ENCODE data around the gene RANBP10. TPM values are rescaled to one million over a fixed set of nuclear protein-coding genes. Genes with fewer than 3 reads are reported as not detected.

RANBP10 gene
- total and polyA plus RNA-seq, 2 of the 8 experiments (the other 6 are each of a cell fraction or from before 2014, with no cell fraction given): 14.2 to 16.8 TPM

Small RNA genes within 50 kb of the gene (small RNA-seq; reads per million reads assigned to genes)
- gene AC040162.2 (ENCODE audit: insufficient read depth): not detected

Other genes with a start within 250 kb of the RANBP10 start
- 66.0 and 67.5 TPM in 2 replicates for gene CTCF, start 244.0 kb downstream of the RANBP10 start, total RNA-seq (2021; fragmentation: NEBNext Ultra II Directional; extraction: Animal tissue kit (Norgen Biotek cat#: 25700))
- gene CTCF, start 244.0 kb downstream of the RANBP10 start, polyA plus RNA-seq (2011; rRNA removed): 24.2 and 32.4 TPM in 2 replicates
- 34.5 and 36.7 TPM in 2 replicates for gene CARMIL2, start 161.4 kb downstream of the RANBP10 start, total RNA-seq (2021; fragmentation: NEBNext Ultra II Directional; extraction: Animal tissue kit (Norgen Biotek cat#: 25700))
- gene CARMIL2, start 161.4 kb downstream of the RANBP10 start, polyA plus RNA-seq (2011; rRNA removed): 15.7 and 29.8 TPM in 2 replicates
- 34.8 and 35.8 TPM in 2 replicates for gene ACD, start 146.3 kb downstream of the RANBP10 start, total RNA-seq (2021; fragmentation: NEBNext Ultra II Directional; extraction: Animal tissue kit (Norgen Biotek cat#: 25700))
- gene ACD, start 146.3 kb downstream of the RANBP10 start, polyA plus RNA-seq (2011; rRNA removed): 58.0 and 81.7 TPM in 2 replicates
- 14.4 and 15.1 TPM in 2 replicates for gene PARD6A, start 145.6 kb downstream of the RANBP10 start, total RNA-seq (2021; fragmentation: NEBNext Ultra II Directional; extraction: Animal tissue kit (Norgen Biotek cat#: 25700))
- 21.8 and 28.6 TPM in 2 replicates for gene PARD6A, start 145.6 kb downstream of the RANBP10 start, polyA plus RNA-seq (2011; rRNA removed)
- 9.6 and 12.9 TPM in 2 replicates for gene ENKD1, start 139.8 kb downstream of the RANBP10 start, total RNA-seq (2021; fragmentation: NEBNext Ultra II Directional; extraction: Animal tissue kit (Norgen Biotek cat#: 25700))
- gene ENKD1, start 139.8 kb downstream of the RANBP10 start, polyA plus RNA-seq (2011; rRNA removed): 16.0 and 16.1 TPM in 2 replicates
- gene C16orf86, start 139.7 kb downstream of the RANBP10 start, total RNA-seq (2021; fragmentation: NEBNext Ultra II Directional; extraction: Animal tissue kit (Norgen Biotek cat#: 25700)): 2.0 and 2.3 TPM in 2 replicates
- 1.4 and 2.4 TPM in 2 replicates for gene C16orf86, start 139.7 kb downstream of the RANBP10 start, polyA plus RNA-seq (2011; rRNA removed)
- 33.2 and 35.4 TPM in 2 replicates for gene GFOD2, start 87.2 kb downstream of the RANBP10 start, total RNA-seq (2021; fragmentation: NEBNext Ultra II Directional; extraction: Animal tissue kit (Norgen Biotek cat#: 25700))
- gene GFOD2, start 87.2 kb downstream of the RANBP10 start, polyA plus RNA-seq (2011; rRNA removed): 21.4 and 24.5 TPM in 2 replicates
- gene TSNAXIP1, start 329 bp upstream of the RANBP10 start, total RNA-seq (2021; fragmentation: NEBNext Ultra II Directional; extraction: Animal tissue kit (Norgen Biotek cat#: 25700)): 0.37 and 1.3 TPM in 2 replicates
- 0.39 and 0.94 TPM in 2 replicates for gene TSNAXIP1, start 329 bp upstream of the RANBP10 start, polyA plus RNA-seq (2011; rRNA removed)
- 54.8 and 56.4 TPM in 2 replicates for gene THAP11, start 35.8 kb upstream of the RANBP10 start, total RNA-seq (2021; fragmentation: NEBNext Ultra II Directional; extraction: Animal tissue kit (Norgen Biotek cat#: 25700))
- 50.8 and 61.7 TPM in 2 replicates for gene THAP11, start 35.8 kb upstream of the RANBP10 start, polyA plus RNA-seq (2011; rRNA removed)
- 219 and 229 TPM in 2 replicates for gene NUTF2, start 40.4 kb upstream of the RANBP10 start, total RNA-seq (2021; fragmentation: NEBNext Ultra II Directional; extraction: Animal tissue kit (Norgen Biotek cat#: 25700))
- 377 and 382 TPM in 2 replicates for gene NUTF2, start 40.4 kb upstream of the RANBP10 start, polyA plus RNA-seq (2011; rRNA removed)
- gene CENPT, start 41.1 kb upstream of the RANBP10 start, total RNA-seq (2021; fragmentation: NEBNext Ultra II Directional; extraction: Animal tissue kit (Norgen Biotek cat#: 25700)): 42.2 and 42.4 TPM in 2 replicates
- 53.4 and 82.7 TPM in 2 replicates for gene CENPT, start 41.1 kb upstream of the RANBP10 start, polyA plus RNA-seq (2011; rRNA removed)
- 72.7 and 73.4 TPM in 2 replicates for gene EDC4, start 66.5 kb upstream of the RANBP10 start, total RNA-seq (2021; fragmentation: NEBNext Ultra II Directional; extraction: Animal tissue kit (Norgen Biotek cat#: 25700))
- 58.5 and 84.4 TPM in 2 replicates for gene EDC4, start 66.5 kb upstream of the RANBP10 start, polyA plus RNA-seq (2011; rRNA removed)
- 4.1 and 4.9 TPM in 2 replicates for gene NRN1L, start 78.3 kb upstream of the RANBP10 start, total RNA-seq (2021; fragmentation: NEBNext Ultra II Directional; extraction: Animal tissue kit (Norgen Biotek cat#: 25700))
- 35.2 and 49.3 TPM in 2 replicates for gene NRN1L, start 78.3 kb upstream of the RANBP10 start, polyA plus RNA-seq (2011; rRNA removed)
- 24.8 and 25.4 TPM in 2 replicates for gene PSKH1, start 86.7 kb upstream of the RANBP10 start, total RNA-seq (2021; fragmentation: NEBNext Ultra II Directional; extraction: Animal tissue kit (Norgen Biotek cat#: 25700))
- gene PSKH1, start 86.7 kb upstream of the RANBP10 start, polyA plus RNA-seq (2011; rRNA removed): 51.0 and 55.8 TPM in 2 replicates
- gene CTRL, start 125.3 kb upstream of the RANBP10 start, total RNA-seq (2021; fragmentation: NEBNext Ultra II Directional; extraction: Animal tissue kit (Norgen Biotek cat#: 25700)): 1.7 and 5.0 TPM in 2 replicates
- gene CTRL, start 125.3 kb upstream of the RANBP10 start, polyA plus RNA-seq (2011; rRNA removed): 4.0 and 4.2 TPM in 2 replicates
- gene PSMB10, start 130.3 kb upstream of the RANBP10 start, total RNA-seq (2021; fragmentation: NEBNext Ultra II Directional; extraction: Animal tissue kit (Norgen Biotek cat#: 25700)): 32.1 and 38.8 TPM in 2 replicates
- 61.9 and 81.7 TPM in 2 replicates for gene PSMB10, start 130.3 kb upstream of the RANBP10 start, polyA plus RNA-seq (2011; rRNA removed)
- gene LCAT, start 137.6 kb upstream of the RANBP10 start, total RNA-seq (2021; fragmentation: NEBNext Ultra II Directional; extraction: Animal tissue kit (Norgen Biotek cat#: 25700)): 14.9 and 19.6 TPM in 2 replicates
- gene LCAT, start 137.6 kb upstream of the RANBP10 start, polyA plus RNA-seq (2011; rRNA removed): 9.4 and 11.6 TPM in 2 replicates
- gene SLC12A4, start 162.1 kb upstream of the RANBP10 start, total RNA-seq (2021; fragmentation: NEBNext Ultra II Directional; extraction: Animal tissue kit (Norgen Biotek cat#: 25700)): 41.3 and 46.6 TPM in 2 replicates
- gene SLC12A4, start 162.1 kb upstream of the RANBP10 start, polyA plus RNA-seq (2011; rRNA removed): 49.3 and 66.6 TPM in 2 replicates
- 9.9 and 10.6 TPM in 2 replicates for gene DPEP3, start 173.9 kb upstream of the RANBP10 start, total RNA-seq (2021; fragmentation: NEBNext Ultra II Directional; extraction: Animal tissue kit (Norgen Biotek cat#: 25700))
- gene DPEP3, start 173.9 kb upstream of the RANBP10 start, polyA plus RNA-seq (2011; rRNA removed): 6.5 and 12.7 TPM in 2 replicates
- gene DPEP2, start 192.9 kb upstream of the RANBP10 start, total RNA-seq (2021; fragmentation: NEBNext Ultra II Directional; extraction: Animal tissue kit (Norgen Biotek cat#: 25700)): not detected in 2 replicates
- gene DPEP2, start 192.9 kb upstream of the RANBP10 start, polyA plus RNA-seq (2011; rRNA removed): 0.05 TPM in 1 of 2 replicates, not detected in the other
- not detected in 2 replicates for gene DPEP2NB, start 209.4 kb upstream of the RANBP10 start, total RNA-seq (2021; fragmentation: NEBNext Ultra II Directional; extraction: Animal tissue kit (Norgen Biotek cat#: 25700))
- not detected in 2 replicates for gene DPEP2NB, start 209.4 kb upstream of the RANBP10 start, polyA plus RNA-seq (2011; rRNA removed)
- 16.8 and 17.2 TPM in 2 replicates for gene DDX28, start 216.7 kb upstream of the RANBP10 start, total RNA-seq (2021; fragmentation: NEBNext Ultra II Directional; extraction: Animal tissue kit (Norgen Biotek cat#: 25700))
- gene DDX28, start 216.7 kb upstream of the RANBP10 start, polyA plus RNA-seq (2011; rRNA removed): 28.1 and 30.3 TPM in 2 replicates
- gene DUS2, start 216.7 kb upstream of the RANBP10 start, total RNA-seq (2021; fragmentation: NEBNext Ultra II Directional; extraction: Animal tissue kit (Norgen Biotek cat#: 25700)): 24.5 and 27.0 TPM in 2 replicates
- 17.2 and 20.9 TPM in 2 replicates for gene DUS2, start 216.7 kb upstream of the RANBP10 start, polyA plus RNA-seq (2011; rRNA removed)